Ishikawa (cell line): ENCODE measurements around the gene SEC14L2.

ENCODE experiments used
- CEBPB ChIP-seq: IDR thresholded peaks from 2 replicates; pipeline ENCODE4 v1.6.1; 2012
- CREB1 ChIP-seq: IDR thresholded peaks from 2 replicates; pipeline ENCODE4 v1.6.1; 2012; ENCODE audit warnings: low read depth
- EP300 ChIP-seq: IDR thresholded peaks from 2 replicates; pipeline ENCODE4 v1.6.1; 2012; ENCODE audit warnings: borderline replicate concordance
- RAD21 ChIP-seq: IDR thresholded peaks from 2 replicates; pipeline ENCODE4 v1.6.1; 2012; ENCODE audit warnings: low read depth
- REST ChIP-seq: IDR thresholded peaks from 2 replicates; pipeline ENCODE4 v1.6.1; 2012; ENCODE audit warnings: low read depth, mild to moderate bottlenecking
- TAF1 ChIP-seq: IDR thresholded peaks from 2 replicates; pipeline ENCODE4 v1.6.1; 2012; ENCODE audit warnings: low read depth, mild to moderate bottlenecking
- TCF12 ChIP-seq: IDR thresholded peaks from 2 replicates; pipeline ENCODE4 v1.6.1; 2012; ENCODE audit warnings: low read depth
- TEAD4 ChIP-seq: IDR thresholded peaks from 2 replicates; pipeline ENCODE4 v1.6.1; 2012
- USF1 ChIP-seq: IDR thresholded peaks from 2 replicates; pipeline ENCODE4 v1.6.1; 2012
- YY1 ChIP-seq: IDR thresholded peaks from 2 replicates; pipeline ENCODE4 v1.6.1; 2012; ENCODE audit warnings: low read depth
- ZBTB7A ChIP-seq: IDR thresholded peaks from 2 replicates; pipeline ENCODE4 v1.6.1; 2012; ENCODE audit warnings: low read depth

- no peak for TF ChIP-seq ZBTB7A
- no peak for TF ChIP-seq CEBPB
- no peak for TF ChIP-seq RAD21
- TF ChIP-seq EP300, result no peak
- TF ChIP-seq TAF1, result no peak
- TF ChIP-seq REST, result no peak
- TF ChIP-seq YY1, result no peak
- no peak for TF ChIP-seq USF1
- no peak for TF ChIP-seq CREB1
- no peak for TF ChIP-seq TCF12
- TF ChIP-seq TEAD4, result no peak
Measured at GRCh38 chr22:30386608-30386959, 10.2 kb upstream of the SEC14L2 start.
